ENCODE results near the gene STXBP5. TPM values are rescaled to one million over a fixed set of nuclear protein-coding genes. Genes with fewer than 3 reads are reported as not detected.

STXBP5 gene
- total and polyA plus RNA-seq, 2 donors (not counting 1 experiment from before 2014, with no cell fraction given), result 4.6 to 24.1 TPM

- Histone ChIP-seq H3K27ac (ENCODE audit: low read length in 2 of 2) (no peak overlapping the region), H3K9ac (ENCODE audit: low read length) (no peak overlapping the region), H3K4me1 (ENCODE audit: control insufficient read depth in 2 of 2, insufficient read depth in 2 of 2, low read length in 2 of 2) (no peaks in the 10 kb centered on the region), H3K36me3 (replicated peaks in 1 of 2; ENCODE audit: control extremely low read depth in 1 of 2, control insufficient read depth in 1 of 2, extremely low read depth in 1 of 2, insufficient read depth in 2 of 2, low read length in 1 of 2) (no peaks in the 10 kb centered on the region), H4K20me1 (ENCODE audit: control insufficient read depth, insufficient read depth, low read length, poor library complexity, severe bottlenecking) (no peaks in the 10 kb centered on the region), H3K79me2 (ENCODE audit: control insufficient read depth, insufficient read depth, low read length) (no peaks in the 10 kb centered on the region), H3K9me3 (ENCODE audit: control extremely low read depth in 1 of 3, control insufficient read depth in 2 of 3, insufficient read depth in 1 of 3, low read length in 2 of 3) (no peaks in the 10 kb centered on the region), H3K4me2 (replicated peaks; ENCODE audit: low read depth, low read length, poor library complexity, severe bottlenecking) (no peak overlapping the region), H2AFZ (ENCODE audit: insufficient read depth, low read depth, low read length, poor library complexity, severe bottlenecking) (no peak overlapping the region), H3K4me3 (ENCODE audit: control extremely low read depth in 1 of 5, extremely low read depth in 1 of 5, insufficient read depth in 1 of 5, low read depth in 2 of 5, low read length in 4 of 5) (no peak overlapping the region), H3K27me3 (replicated peaks in 1 of 4; ENCODE audit: control extremely low read depth in 1 of 4, control insufficient read depth in 3 of 4, insufficient read depth in 4 of 4, low read length in 3 of 4) (peaks cover 0 to 4% (median 0%) of the 10 kb centered on the region in 4 experiments)
- ChIA-PET CTCF (no interaction called here), POLR2A (no interaction called here)
- DNase-seq, result no peak
- intact Hi-C loops (cut with micrococcal nuclease), result no loop called here
- no peaks in the 10 kb centered on the region for H3K4me1 Mint-ChIP-seq
- TF ChIP-seq EZH2 (IDR thresholded peaks at IDR 0.05; ENCODE audit: borderline replicate concordance, insufficient read depth, low read depth, low read length, poor library complexity, severe bottlenecking) (no peak), CTCF (IDR thresholded peaks at IDR 0.05) (no peak)
- no peak overlapping the region for H3K27ac Mint-ChIP-seq
- H3K27me3 Mint-ChIP-seq, result peaks cover 35% of the 10 kb centered on the region
- H3K9me3 Mint-ChIP-seq (ENCODE audit: insufficient read depth), result no peaks in the 10 kb centered on the region
- WGBS (ENCODE audit: insufficient coverage), result no CpG with 5 or more reads among the region's 2 CpGs
- ATAC-seq (ENCODE audit: low read depth), result no peak
- no peak overlapping the region for H3K4me3 Mint-ChIP-seq
Measured at GRCh38 chr6:147157930-147158329, 46.3 kb upstream of the STXBP5 start.

DNA sequence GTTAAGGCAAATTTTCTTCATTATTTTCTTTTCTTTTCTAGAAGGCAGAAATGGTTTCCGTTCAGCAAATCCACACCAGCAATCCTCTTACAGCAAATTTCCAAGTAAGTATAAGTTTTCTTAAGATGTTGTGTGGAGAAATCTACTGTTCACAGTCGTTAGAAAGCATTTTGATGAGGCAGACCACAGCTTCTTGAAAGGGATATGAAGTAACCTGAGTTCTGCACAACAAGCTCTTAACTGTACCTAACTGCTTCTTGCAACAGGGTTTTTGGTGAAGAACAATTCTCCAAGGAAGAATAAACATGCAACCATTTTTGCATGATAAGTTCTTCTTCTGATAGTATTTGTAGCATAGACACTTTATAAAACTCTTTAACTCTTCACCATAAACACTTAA lies 45.3 kb upstream of the STXBP5 start:
- H3K27ac Mint-ChIP-seq, result no peak overlapping the region

More for the DNA sequence above, 45.3 kb upstream of the STXBP5 start:
- no peak overlapping the region for H3K27ac ChIP-seq (ENCODE audit: low read length in 2 of 2)
- no peaks in the 10 kb centered on the region for H3K9me3 ChIP-seq (ENCODE audit: control extremely low read depth in 1 of 3, control insufficient read depth in 2 of 3, insufficient read depth in 1 of 3, low read length in 2 of 3)
- Mint-ChIP-seq H3K27me3 (peaks cover 26% of the 10 kb centered on the region), H3K9me3 (ENCODE audit: insufficient read depth) (no peaks in the 10 kb centered on the region), H3K4me1 (no peaks in the 10 kb centered on the region), H3K4me3 (no peak overlapping the region)
- no peak overlapping the region for H3K4me3 ChIP-seq (ENCODE audit: control extremely low read depth in 1 of 5, extremely low read depth in 1 of 5, insufficient read depth in 1 of 5, low read depth in 2 of 5, low read length in 4 of 5)
- no peak overlapping the region for H3K4me2 ChIP-seq (replicated peaks; ENCODE audit: low read depth, low read length, poor library complexity, severe bottlenecking)
- TF ChIP-seq EZH2 (IDR thresholded peaks at IDR 0.05; ENCODE audit: borderline replicate concordance, insufficient read depth, low read depth, low read length, poor library complexity, severe bottlenecking), result no peak
- no peak for TF ChIP-seq CTCF (IDR thresholded peaks at IDR 0.05)
- intact Hi-C loops (cut with micrococcal nuclease), result no loop called here
- H3K36me3 ChIP-seq (replicated peaks in 1 of 2; ENCODE audit: control extremely low read depth in 1 of 2, control insufficient read depth in 1 of 2, extremely low read depth in 1 of 2, insufficient read depth in 2 of 2, low read length in 1 of 2), result no peaks in the 10 kb centered on the region
- no peak for ATAC-seq (ENCODE audit: low read depth)
- no peak for DNase-seq
- peaks cover 0 to 4% (median 0%) of the 10 kb centered on the region in 4 experiments for H3K27me3 ChIP-seq (replicated peaks in 1 of 4; ENCODE audit: control extremely low read depth in 1 of 4, control insufficient read depth in 3 of 4, insufficient read depth in 4 of 4, low read length in 3 of 4)
- no CpG with 5 or more reads among the region's 2 CpGs for WGBS (ENCODE audit: insufficient coverage)
- no peak overlapping the region for H3K9ac ChIP-seq (ENCODE audit: low read length)
- no peaks in the 10 kb centered on the region for H3K4me1 ChIP-seq (ENCODE audit: control insufficient read depth in 2 of 2, insufficient read depth in 2 of 2, low read length in 2 of 2)
- H3K79me2 ChIP-seq (ENCODE audit: control insufficient read depth, insufficient read depth, low read length), result no peaks in the 10 kb centered on the region
- CTCF ChIA-PET, result no interaction called here
- H2AFZ ChIP-seq (ENCODE audit: insufficient read depth, low read depth, low read length, poor library complexity, severe bottlenecking), result no peak overlapping the region
- no peaks in the 10 kb centered on the region for H4K20me1 ChIP-seq (ENCODE audit: control insufficient read depth, insufficient read depth, low read length, poor library complexity, severe bottlenecking)
- POLR2A ChIA-PET, result no interaction called here
